AG04449 (cell line): Measurements from ENCODE around the gene ZEB2.

Source experiments
- CTCF ChIA-PET: fragments of 350-600 bp; formaldehyde crosslinking; extraction: SDS; loops from one replicate; lab custom pipeline; 2021; ENCODE audit warnings: antibody characterized with exemption; lab: Yijun Ruan, JAX
- POLR2A ChIA-PET: fragments of 400-600, 350-600 bp; formaldehyde crosslinking; extraction: SDS; loops from one replicate; lab custom pipeline; 2020; ENCODE audit warnings: antibody characterized with exemption, inconsistent platforms; lab: Yijun Ruan, JAX
- DNase-seq: peaks from one replicate; pipeline ENCODE4 v3.0.0-alpha.2; 2010; ENCODE audit warnings: low read depth, low spot score
- H3K4me3 ChIP-seq: 2 replicates; pipeline ENCODE4 v1.5.1; 2011; ENCODE audit warnings: low read depth, mild to moderate bottlenecking, control low read depth, low read length
- CTCF ChIP-seq: IDR thresholded peaks from one replicate; pipeline ENCODE4 v1.5.1; 2011; ENCODE audit warnings: mild to moderate bottlenecking, moderate library complexity, low read length, control low read depth, inconsistent platforms; ENCODE audit not compliant: insufficient read depth; ENCODE audit errors: missing control alignments

Gene ZEB2

DNA sequence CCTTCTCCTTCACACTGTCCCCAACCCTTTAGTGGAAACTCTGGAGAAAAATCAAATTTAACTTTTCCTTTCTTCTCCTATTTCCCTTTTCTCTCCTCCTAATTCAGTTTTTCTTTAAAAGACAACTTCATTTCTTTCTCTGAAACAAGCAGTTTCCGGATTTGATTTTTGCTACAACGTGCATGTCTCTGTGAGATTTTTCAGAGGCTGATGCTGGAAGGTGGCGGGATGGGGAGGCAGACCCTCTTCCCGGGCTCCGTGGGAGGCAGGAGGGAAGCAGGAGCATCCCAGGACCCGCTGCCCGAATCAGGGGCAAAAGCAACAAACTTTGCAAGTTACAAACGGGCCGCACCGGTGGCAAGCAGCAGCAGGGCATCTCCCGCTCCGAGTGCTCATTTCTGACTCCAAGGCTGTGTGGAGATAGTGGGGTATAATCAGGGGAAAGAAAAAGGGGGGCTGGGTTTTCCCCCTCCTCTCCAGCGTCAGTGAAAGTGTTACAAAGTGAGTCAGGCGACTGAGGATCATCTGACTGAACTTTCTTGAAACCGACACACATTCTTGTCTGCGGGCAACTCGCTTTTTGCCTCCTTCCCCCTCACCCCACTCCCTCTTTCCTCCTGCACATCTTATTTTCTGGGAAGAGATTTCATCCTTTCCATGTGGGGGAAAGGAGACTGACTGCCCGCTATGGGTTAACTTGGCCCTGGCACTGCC, 6.4 kb downstream of the ZEB2 start:
- DNase-seq, result peak; percentile 67
- ChIA-PET CTCF (no interaction called here), POLR2A (no interaction called here)
- no peak for TF ChIP-seq CTCF
- peak overlapping the region; percentile 81 for H3K4me3 ChIP-seq

DNA sequence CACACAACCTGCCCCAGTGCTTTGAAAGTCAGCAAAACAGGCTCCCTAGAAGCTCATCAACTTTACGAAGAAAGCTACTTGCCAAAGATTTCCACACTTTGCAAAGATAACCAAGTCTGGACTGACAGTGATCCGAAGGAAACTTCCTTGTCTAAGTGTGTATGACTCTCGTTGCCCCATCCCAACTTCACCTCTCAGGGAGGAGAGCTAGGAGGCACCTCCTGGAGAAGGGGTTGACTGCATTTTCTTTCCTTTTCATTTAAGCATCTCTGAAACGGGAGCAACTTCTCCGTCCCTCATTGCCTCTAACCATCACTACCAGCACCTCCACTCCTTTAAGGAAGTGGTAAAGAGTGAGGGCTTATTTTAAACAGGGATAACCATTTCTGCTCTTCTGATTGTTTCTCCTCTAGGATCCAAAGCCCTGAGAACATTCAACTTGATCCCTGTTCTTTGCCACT, 7.0 kb downstream of the ZEB2 start:
- POLR2A ChIA-PET, result no interaction called here
- CTCF ChIA-PET, result no interaction called here
- H3K4me3 ChIP-seq, result peak overlapping the region; percentile 81
- DNase-seq, result no peak
- TF ChIP-seq CTCF, result no peak

DNA sequence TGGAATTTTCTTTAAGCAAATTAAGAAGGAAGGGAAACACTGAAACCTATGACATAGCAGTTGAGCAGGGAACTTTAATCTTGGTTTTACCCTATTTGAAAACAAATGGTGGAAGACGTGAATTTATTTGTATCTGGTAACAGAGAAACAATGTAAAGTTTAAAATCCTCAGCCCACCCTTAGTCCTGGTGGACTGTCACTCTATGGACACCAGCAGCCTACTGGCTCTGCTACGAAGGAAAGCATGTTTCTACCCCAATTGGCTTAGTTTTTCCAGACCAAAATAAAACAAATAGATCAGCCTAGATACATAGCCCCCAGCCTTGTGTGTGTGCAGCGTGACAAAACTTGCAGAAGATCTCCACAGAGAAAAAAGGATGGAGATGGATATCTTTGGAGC, 7.4 kb downstream of the ZEB2 start:
- POLR2A ChIA-PET, result no interaction called here
- CTCF ChIA-PET, result no interaction called here
- TF ChIP-seq CTCF, result no peak
- H3K4me3 ChIP-seq, result peak overlapping the region; percentile 81; the same call in 1 of the 2 replicates
- no peak for DNase-seq

- H3K4me3 ChIP-seq, result peak overlapping the region; percentile 24
- DNase-seq, result no peak
- ChIA-PET POLR2A (no interaction called here), CTCF (no interaction called here)
- TF ChIP-seq CTCF, result no peak
Measured at GRCh38 chr2:144511937-144512336, 8.0 kb downstream of the ZEB2 start.

GRCh38 chr2:144511226-144511810, 8.6 kb downstream of the ZEB2 start:
- ChIA-PET CTCF (interaction anchor here (1.0 kb wide), 1 partner anchor 1241 kb away, joined by 5 read pairs; no protein-coding TSS in a partner anchor), POLR2A (interaction anchor here (0.6 to 0.7 kb wide), 2 partner anchors 83 to 496 kb away, joined by 3 read pairs; no protein-coding TSS in a partner anchor)
- no peak for DNase-seq
- H3K4me3 ChIP-seq, result no peak overlapping the region; the same call in 1 of the 2 replicates
- no peak for TF ChIP-seq CTCF
